WTC11 (cell line): ENCODE results near the gene SLC25A39. TPM values are rescaled to one million over a fixed set of nuclear protein-coding genes. Genes with fewer than 3 reads are reported as not detected.

ENCODE experiments used
- ATAC-seq: fragments of 200-7000 bp; cut with Tn5 transposase; 2 replicates; pipeline ENCODE4 v1.10.0; 2021; ENCODE audit warnings: mild to moderate bottlenecking, moderate library complexity
- CTCF ChIA-PET: fragments of 300-600 bp; sonication (Branson Sonifier 250); formaldehyde crosslinking; loops from one replicate; lab custom pipeline; 2021; ENCODE audit warnings: antibody characterized with exemption; lab: Charles Lee
- POLR2A ChIA-PET: fragments of 350-600 bp; sonication (Branson Sonifier 250); formaldehyde crosslinking; loops from one replicate; lab custom pipeline; 2021; ENCODE audit warnings: antibody characterized with exemption; lab: Charles Lee
- DNase-seq: peaks from one replicate; pipeline ENCODE4 v3.0.0; 2021; ENCODE audit warnings: low spot score
- H3K27ac Mint-ChIP-seq: 2 replicates; pipeline ENCODE4 v1.8.0; 2021; ENCODE audit warnings: mixed read lengths
- H3K27me3 Mint-ChIP-seq: 2 replicates; pipeline ENCODE4 v1.8.0; 2021; ENCODE audit warnings: low read depth, mild to moderate bottlenecking, moderate library complexity, mixed read lengths
- H3K36me3 Mint-ChIP-seq: 2 replicates; pipeline ENCODE4 v1.8.0; 2021; ENCODE audit warnings: mixed read lengths
- H3K4me1 Mint-ChIP-seq: 2 replicates; pipeline ENCODE4 v1.8.0; 2022; ENCODE audit warnings: mixed read lengths
- H3K4me3 Mint-ChIP-seq: 2 replicates; pipeline ENCODE4 v1.8.0; 2021; ENCODE audit warnings: mild to moderate bottlenecking, moderate library complexity, mixed read lengths
- H3K9me3 Mint-ChIP-seq: 2 replicates; pipeline ENCODE4 v1.8.0; 2021; ENCODE audit warnings: mixed read lengths
- AR ChIP-seq: fragments of 250-450 bp; sonication (Bioruptor Pico); IDR thresholded peaks from 2 replicates; pipeline ENCODE4 v1.9.0; 2021; ENCODE audit warnings: mild to moderate bottlenecking
- ARID4B ChIP-seq: sonication (generic); formaldehyde crosslinking; IDR thresholded peaks from 2 replicates; pipeline ENCODE4 v1.8.0; 2023; ENCODE audit warnings: missing genetic modification reagents, mild to moderate bottlenecking, borderline replicate concordance
- ATF1 ChIP-seq: sonication (generic); formaldehyde crosslinking; IDR thresholded peaks from 2 replicates; pipeline ENCODE4 v1.8.1; 2023; ENCODE audit warnings: mild to moderate bottlenecking, moderate library complexity, missing genetic modification reagents
- CREB1 ChIP-seq: sonication (generic); formaldehyde crosslinking; IDR thresholded peaks from 2 replicates; pipeline ENCODE4 v1.8.0; 2023; ENCODE audit warnings: mild to moderate bottlenecking, missing genetic modification reagents
- ELF4 ChIP-seq: sonication (generic); formaldehyde crosslinking; IDR thresholded peaks from 2 replicates; pipeline ENCODE4 v1.8.1; 2022; ENCODE audit warnings: low read depth, mild to moderate bottlenecking, moderate library complexity, missing genetic modification reagents
- EMX1 ChIP-seq: fragments of 250-450 bp; sonication (Bioruptor Pico); IDR thresholded peaks from 2 replicates; pipeline ENCODE4 v1.8.0; 2021; ENCODE audit warnings: mild to moderate bottlenecking
- ERG ChIP-seq: fragments of 250-450 bp; sonication (Bioruptor Pico); IDR thresholded peaks from 2 replicates; pipeline ENCODE4 v1.8.0; 2021; ENCODE audit warnings: mild to moderate bottlenecking
- GABPB1 ChIP-seq: sonication (generic); formaldehyde crosslinking; IDR thresholded peaks from 2 replicates; pipeline ENCODE4 v1.8.1; 2023; ENCODE audit warnings: mild to moderate bottlenecking, missing genetic modification reagents
- GTF2I ChIP-seq: fragments of 250-450 bp; sonication (Bioruptor Pico); conservative IDR thresholded peaks from 2 replicates; pipeline ENCODE4 v1.4.0; 2021; ENCODE audit warnings: mild to moderate bottlenecking
- MLX ChIP-seq: sonication (generic); formaldehyde crosslinking; IDR thresholded peaks from 2 replicates; pipeline ENCODE4 v1.8.1; 2023; ENCODE audit warnings: mild to moderate bottlenecking, missing genetic modification reagents, moderate library complexity
- NFE2L1 ChIP-seq: sonication (generic); formaldehyde crosslinking; IDR thresholded peaks from 2 replicates; pipeline ENCODE4 v1.8.1; 2023; ENCODE audit warnings: missing genetic modification reagents
- SMAD4 ChIP-seq: sonication (generic); formaldehyde crosslinking; IDR thresholded peaks from 2 replicates; pipeline ENCODE4 v1.8.0; 2022; ENCODE audit warnings: mild to moderate bottlenecking, missing genetic modification reagents
- SP1 ChIP-seq: sonication (generic); formaldehyde crosslinking; conservative IDR thresholded peaks from 2 replicates; pipeline ENCODE4 v1.8.1; 2022; ENCODE audit warnings: missing genetic modification reagents
- total RNA-seq: library from RNA; stranded (reverse); gene quantifications from 3 replicates; pipeline ENCODE4 v1.2.3, GENCODE V29; 2021
- TF ChIP-seq, protein P1 (sequence below): sonication (generic); formaldehyde crosslinking; IDR thresholded peaks from 2 replicates; pipeline ENCODE4 v1.8.0; 2023; ENCODE audit warnings: missing genetic modification reagents
- TF ChIP-seq, protein P2 (sequence below): sonication (generic); formaldehyde crosslinking; conservative IDR thresholded peaks from 2 replicates; pipeline ENCODE4 v1.8.1; 2022; ENCODE audit warnings: mild to moderate bottlenecking, missing genetic modification reagents

SLC25A39 gene
- total RNA-seq, 1 experiment from 2014 or later, result 271 TPM

DNA sequence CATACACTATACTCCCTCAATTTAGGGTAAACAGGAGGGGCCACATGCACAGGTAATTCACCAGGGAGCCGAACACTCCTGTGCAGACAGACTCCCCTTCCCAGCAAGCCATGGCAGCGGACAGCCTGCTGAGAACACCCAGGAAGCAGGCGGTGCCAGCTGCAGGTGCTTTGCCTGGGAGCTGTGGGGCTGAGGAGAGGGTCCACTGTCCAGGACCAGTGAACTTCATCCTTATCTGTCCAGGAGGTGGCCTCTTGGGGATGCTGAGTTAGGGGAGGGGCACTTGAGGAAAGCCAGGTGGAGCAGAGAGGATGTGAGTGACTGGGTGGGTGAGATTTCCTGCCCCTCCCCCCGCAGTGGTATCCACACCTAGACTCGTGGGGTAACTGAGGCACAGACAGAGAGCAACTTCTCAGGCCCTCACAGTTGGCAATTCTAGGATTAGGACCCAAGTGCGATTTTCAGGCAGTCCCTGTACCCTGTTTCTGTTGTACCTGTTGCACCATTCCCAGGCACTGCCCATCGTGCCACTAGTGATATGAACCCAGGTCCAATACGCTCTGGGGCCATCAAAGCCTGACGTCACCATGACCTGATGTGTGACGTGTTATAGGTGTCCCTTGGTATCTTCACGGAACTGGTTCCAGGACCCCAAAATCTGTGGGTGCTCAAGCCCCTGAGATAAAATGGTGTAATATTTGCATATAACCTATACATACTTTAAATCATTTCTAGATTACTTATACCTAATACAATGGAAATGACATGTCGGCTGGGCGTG, 21.6 kb upstream of the SLC25A39 start:
- H3K27me3 Mint-ChIP-seq, result peaks cover 20% of the 10 kb centered on the region
- ATAC-seq, result no peak

More for the DNA sequence above, 21.6 kb upstream of the SLC25A39 start:
- Mint-ChIP-seq H3K36me3 (no peaks in the 10 kb centered on the region), H3K27ac (no peak overlapping the region)
- TF ChIP-seq SP1 (CRISPR knock-in tag) (no peak), ARID4B (CRISPR knock-in tag) (no peak), ATF1 (CRISPR knock-in tag) (no peak), MLX (CRISPR knock-in tag) (no peak), ELF4 (no peak), GABPB1 (CRISPR knock-in tag) (no peak), GTF2I (CRISPR knock-in tag) (no peak), EMX1 (CRISPR knock-in tag) (no peak), CREB1 (CRISPR knock-in tag) (no peak), SMAD4 (CRISPR knock-in tag) (no peak), NFE2L1 (CRISPR knock-in tag) (no peak), AR (no peak), ERG (CRISPR knock-in tag) (no peak)
- TF ChIP-seq, protein P1, sequence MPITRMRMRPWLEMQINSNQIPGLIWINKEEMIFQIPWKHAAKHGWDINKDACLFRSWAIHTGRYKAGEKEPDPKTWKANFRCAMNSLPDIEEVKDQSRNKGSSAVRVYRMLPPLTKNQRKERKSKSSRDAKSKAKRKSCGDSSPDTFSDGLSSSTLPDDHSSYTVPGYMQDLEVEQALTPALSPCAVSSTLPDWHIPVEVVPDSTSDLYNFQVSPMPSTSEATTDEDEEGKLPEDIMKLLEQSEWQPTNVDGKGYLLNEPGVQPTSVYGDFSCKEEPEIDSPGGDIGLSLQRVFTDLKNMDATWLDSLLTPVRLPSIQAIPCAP (CRISPR knock-in tag), result no peak
- TF ChIP-seq, protein P2, sequence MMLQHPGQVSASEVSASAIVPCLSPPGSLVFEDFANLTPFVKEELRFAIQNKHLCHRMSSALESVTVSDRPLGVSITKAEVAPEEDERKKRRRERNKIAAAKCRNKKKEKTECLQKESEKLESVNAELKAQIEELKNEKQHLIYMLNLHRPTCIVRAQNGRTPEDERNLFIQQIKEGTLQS, result no peak
- TF ChIP-seq, all 79 proteins: peak for 0
- DNase-seq, result no peak
- Mint-ChIP-seq H3K9me3 (no peaks in the 10 kb centered on the region), H3K4me3 (peak overlapping the region; percentile 85), H3K4me1 (peaks cover 8% of the 10 kb centered on the region)
- CTCF ChIA-PET, result interaction anchor here (0.6 to 3.5 kb wide), 47 partner anchors 8 to 363 kb away, joined by 3 to 78 read pairs (median 6); partner anchors contain the start of genes ASB16, ATXN7L3, FAM171A2 and HDAC5
- POLR2A ChIA-PET, result interaction anchor here (0.8 to 1.4 kb wide), 9 partner anchors 9 to 124 kb away, joined by 3 to 8 read pairs (median 4); partner anchors contain the start of genes RUNDC3A and SLC25A39
